ENCODE results near the gene ARID5B. TPM values are rescaled to one million over a fixed set of nuclear protein-coding genes. Genes with fewer than 3 reads are reported as not detected.

ARID5B gene
- total and polyA plus RNA-seq, 2 of the 4 experiments (the other 2 are of a cell fraction), result 41.0 to 125 TPM

DNA sequence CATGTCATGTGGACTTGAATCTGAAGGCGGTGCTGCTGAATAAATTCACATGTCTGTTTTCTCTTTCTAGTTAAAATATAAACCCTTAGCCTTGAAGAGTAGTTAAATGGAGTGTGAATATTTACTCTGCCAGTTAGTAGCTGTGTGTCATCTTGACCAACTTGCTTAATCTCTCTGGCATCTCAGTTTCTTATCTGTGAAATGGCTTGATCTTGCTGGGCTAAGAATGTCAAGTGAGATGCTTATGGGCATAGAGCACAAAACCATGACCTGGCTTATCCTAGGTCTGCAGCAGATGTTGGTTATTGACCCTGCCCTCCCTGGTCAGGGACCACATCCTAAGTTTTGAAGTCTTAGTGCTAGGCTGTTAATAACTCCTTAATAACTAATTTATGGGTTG, 16.6 kb downstream of the ARID5B start:
- no TSS peak for BruUV-seq (replicated peaks)
- peaks cover 83% of the 10 kb centered on the region for H4K20me1 ChIP-seq (ENCODE audit: insufficient read depth, low read length)

More for the DNA sequence above, 16.6 kb downstream of the ARID5B start:
- Histone ChIP-seq H2BK120ac (ENCODE audit: low read depth, low read length) (no peak overlapping the region), H4K91ac (ENCODE audit: insufficient read depth, low read depth, low read length) (no peak overlapping the region), H3K4me2 (ENCODE audit: low read depth, low read length) (no peak overlapping the region), H2AK5ac (ENCODE audit: low read depth, low read length) (peak overlapping the region; percentile 11; the same call in 1 of the 2 replicates), H2BK20ac (ENCODE audit: low read depth, low read length) (no peak overlapping the region), H4K5ac (ENCODE audit: low read depth, low read length) (no peak overlapping the region), H3K9ac (ENCODE audit: low read depth, low read length) (no peak overlapping the region), H3K9me1 (ENCODE audit: insufficient read depth, low read length) (peaks cover 14% of the 10 kb centered on the region), H3K4me3 (ENCODE audit: insufficient read depth, low read depth, low read length) (no peak overlapping the region), H2BK5ac (ENCODE audit: low read depth, low read length, poor library complexity, severe bottlenecking) (no peak overlapping the region), H3K27me3 (ENCODE audit: control insufficient read depth, insufficient read depth, low read length) (no peaks in the 10 kb centered on the region), H3K27ac (ENCODE audit: insufficient read depth, low read length) (no peak overlapping the region), H3K18ac (ENCODE audit: low read depth, low read length) (no peak overlapping the region), H3K79me1 (ENCODE audit: low read depth in 1 of 2, low read length in 2 of 2) (peaks cover 30 to 90% of the 10 kb centered on the region in 2 experiments), H2BK15ac (ENCODE audit: low read depth, low read length) (no peak overlapping the region), H2AFZ (replicated peaks; ENCODE audit: low read length, poor library complexity) (no peak overlapping the region), H2AK9ac (replicated peaks; ENCODE audit: low read depth, low read length, poor library complexity) (no peak overlapping the region), H3K4me1 (ENCODE audit: control insufficient read depth, insufficient read depth, low read length) (peaks cover 12% of the 10 kb centered on the region), H3K36me3 (ENCODE audit: control insufficient read depth, insufficient read depth, low read length) (peaks cover 31% of the 10 kb centered on the region), H3K56ac (ENCODE audit: extremely low read depth, insufficient read depth, low read length) (no peak overlapping the region), H3K4ac (ENCODE audit: low read depth, low read length) (no peak overlapping the region), H3K9me3 (ENCODE audit: control insufficient read depth, insufficient read depth, low read length) (0 out of 2 replicates have a peak, but pooled peaks cover 4% of the 10 kb centered on the region), H3K14ac (replicated peaks; ENCODE audit: low read depth, low read length) (no peak overlapping the region; the same call in 1 of the 2 replicates), H4K8ac (ENCODE audit: low read depth in 2 of 2, low read length in 2 of 2) (no peak overlapping the region), H3K23ac (ENCODE audit: low read depth, low read length) (no peak overlapping the region)
- ChIA-PET CTCF (no interaction called here), POLR2A (ENCODE audit: unreplicated experiment) (no interaction called here)
- ATAC-seq (ENCODE audit: low read depth) (no peak), DNase-seq (no peak)
- dilution Hi-C loops (cut with HindIII; ENCODE audit: low sequenced_read_pairs, unreplicated experiment), result no loop called here
- TF ChIP-seq MXI1 (IDR thresholded peaks at IDR 0.05; ENCODE audit: borderline replicate concordance, low read depth, low read length) (no peak), FOS (IDR thresholded peaks at IDR 0.05; ENCODE audit: low read depth, low read length) (no peak), CEBPB (IDR thresholded peaks at IDR 0.05; ENCODE audit: low read depth, low read length) (no peak), BHLHE40 (IDR thresholded peaks at IDR 0.05; ENCODE audit: low read depth, low read length) (no peak), POLR2A (IDR thresholded peaks at IDR 0.05; ENCODE audit: low read depth, low read length) (no peak), RFX5 (IDR thresholded peaks at IDR 0.05; ENCODE audit: low read depth, low read length) (no peak), RCOR1 (IDR thresholded peaks at IDR 0.05; ENCODE audit: insufficient replicate concordance, low read length) (no peak), CHD1 (IDR thresholded peaks at IDR 0.05; ENCODE audit: low read depth, low read length) (no peak), MAZ (IDR thresholded peaks at IDR 0.05; ENCODE audit: borderline replicate concordance, low read depth, low read length) (no peak), MAFK (IDR thresholded peaks at IDR 0.05; ENCODE audit: low read depth, low read length) (no peak), RAD21 (IDR thresholded peaks at IDR 0.05; ENCODE audit: low read length) (no peak), SMC3 (IDR thresholded peaks at IDR 0.05; ENCODE audit: low read depth, low read length) (no peak)
- TF ChIP-seq, protein P1, sequence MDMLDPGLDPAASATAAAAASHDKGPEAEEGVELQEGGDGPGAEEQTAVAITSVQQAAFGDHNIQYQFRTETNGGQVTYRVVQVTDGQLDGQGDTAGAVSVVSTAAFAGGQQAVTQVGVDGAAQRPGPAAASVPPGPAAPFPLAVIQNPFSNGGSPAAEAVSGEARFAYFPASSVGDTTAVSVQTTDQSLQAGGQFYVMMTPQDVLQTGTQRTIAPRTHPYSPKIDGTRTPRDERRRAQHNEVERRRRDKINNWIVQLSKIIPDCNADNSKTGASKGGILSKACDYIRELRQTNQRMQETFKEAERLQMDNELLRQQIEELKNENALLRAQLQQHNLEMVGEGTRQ (IDR thresholded peaks at IDR 0.05; ENCODE audit: low read depth, low read length), result no peak
- WGBS, 2 experiments (ENCODE audit: extremely low coverage in 2 of 2, insufficient read length in 1 of 2), result no CpG with 5 or more reads among the region's 1 CpG
- in situ Hi-C loops (cut with MboI; ENCODE audit: low sequenced_read_pairs), result no loop called here
- intact Hi-C loops (cut with micrococcal nuclease), result no loop called here
